ENCODE data around the gene KCNIP4.

- TF ChIP-seq CTCF (IDR thresholded peaks at IDR 0.05) (no peak), POLR2A (IDR thresholded peaks at IDR 0.05) (no peak)
Observed at GRCh38 chr4:20832826-20833225, 1115.7 kb downstream of the KCNIP4 start.
